Activated CD4-positive, CD25-positive, alpha-beta regulatory T cell treated with anti-CD3 and anti-CD28 coated beads, Interleukin-2, amount 50 U/mL, for 16 hours (primary cell): ENCODE results near the gene HHIP.
"Not testable (repeated sequence)": the region's sequence is repeated elsewhere in the genome, so short reads cannot be mapped to it uniquely, and the experiment has no call there.

Experiments used
- DNase-seq: peaks from one replicate; pipeline ENCODE4 v3.0.0-alpha.2; 2020; ENCODE audit warnings: low read depth, low spot score

The HHIP gene

DNA sequence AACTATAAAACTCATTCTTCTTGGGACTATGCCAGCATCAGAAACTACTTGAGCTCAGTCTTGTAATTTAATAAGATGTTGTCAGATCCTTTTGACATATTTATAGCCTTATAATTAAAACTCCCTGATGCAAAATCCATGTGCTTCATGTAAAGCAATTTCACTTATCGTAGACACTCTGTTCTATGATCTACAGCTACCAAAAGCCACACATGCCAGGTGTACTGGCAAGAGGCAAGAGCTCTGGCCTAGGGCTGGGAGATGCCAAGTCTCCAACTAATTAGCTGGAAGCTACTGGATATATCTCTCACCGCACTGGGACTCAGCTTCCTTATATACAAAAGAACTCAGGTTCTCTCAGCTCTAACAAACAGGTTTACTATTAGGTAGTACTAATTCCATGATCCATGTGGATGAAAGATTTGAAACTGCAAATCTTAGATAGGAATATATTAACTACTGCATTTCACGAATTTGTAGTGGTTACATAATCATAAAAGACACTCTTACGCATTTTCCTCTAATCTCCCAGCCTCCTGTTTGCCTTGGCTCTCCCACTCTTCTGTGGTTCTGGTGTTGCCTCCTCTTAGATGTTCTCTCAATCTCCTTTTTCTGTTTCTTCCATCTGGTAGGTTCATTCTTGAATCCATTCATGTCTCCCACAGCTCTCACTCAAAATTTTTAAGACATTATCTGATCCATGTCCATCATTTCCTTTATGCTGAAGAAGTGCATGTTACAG is 103.0 kb downstream of the HHIP start:
- no peak for DNase-seq

GRCh38 chr4:144750348-144750747 is 104.4 kb downstream of the HHIP start:
- DNase-seq, result no peak

DNA sequence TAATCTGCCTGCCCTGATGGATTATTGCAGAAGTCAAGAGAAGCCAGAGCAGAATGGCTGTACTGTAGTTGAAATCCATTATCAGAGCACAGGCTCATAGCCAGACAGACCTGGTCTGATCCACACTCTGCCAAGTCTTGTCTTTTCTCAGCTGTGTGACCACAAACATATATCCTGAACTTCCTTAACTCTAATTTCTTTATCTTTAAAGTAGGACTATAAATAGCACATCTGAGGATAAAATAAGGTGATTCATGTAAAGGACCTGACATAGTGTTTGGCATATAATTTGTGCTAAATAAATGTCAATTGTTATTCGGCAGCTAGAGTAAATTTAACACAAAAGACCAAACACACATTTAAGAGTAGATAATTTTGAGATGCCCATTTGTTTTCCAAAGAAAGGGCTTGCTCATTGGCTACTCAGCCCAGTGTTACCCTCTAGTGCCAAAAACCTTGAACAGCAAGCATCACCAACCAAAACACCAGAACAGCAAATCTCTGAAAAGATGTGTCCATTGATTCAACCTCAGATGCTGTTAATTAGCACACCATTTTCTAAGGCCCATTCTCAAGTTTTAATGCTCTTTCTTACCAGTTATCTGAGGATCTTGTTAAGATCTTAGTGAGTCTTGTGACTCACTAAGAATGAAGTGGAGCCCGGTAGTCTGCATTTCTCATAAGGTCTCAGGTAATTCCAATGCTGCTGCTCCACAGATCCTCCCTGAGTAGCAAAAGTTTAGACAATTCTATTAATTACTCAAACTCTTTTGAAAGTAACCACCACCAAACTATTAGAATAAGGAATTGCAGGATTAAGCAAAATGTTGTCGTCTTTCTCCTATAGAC is 108.8 kb downstream of the HHIP start:
- no peak for DNase-seq

DNA sequence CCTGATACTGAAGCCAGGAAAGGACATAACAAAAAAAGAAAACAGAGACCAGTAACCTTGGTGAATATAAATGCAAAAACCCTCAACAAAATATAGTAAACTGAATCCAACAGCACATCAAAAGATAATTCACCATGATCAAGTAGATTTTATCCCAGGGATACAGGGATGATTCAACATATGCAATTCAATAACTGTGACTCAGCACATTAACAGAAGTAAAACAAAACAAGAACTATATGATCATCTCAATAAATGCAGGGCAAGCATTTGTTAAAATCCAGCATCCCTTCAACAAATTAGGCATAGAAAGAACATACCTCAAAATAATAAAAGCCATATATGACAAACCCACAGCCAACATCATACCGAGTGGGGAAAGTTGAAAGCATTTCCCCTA is 112.0 kb downstream of the HHIP start:
- DNase-seq, result no peak

GRCh38 chr4:144768809-144769208 is 122.9 kb downstream of the HHIP start:
- not testable (repeated sequence) for DNase-seq

DNA sequence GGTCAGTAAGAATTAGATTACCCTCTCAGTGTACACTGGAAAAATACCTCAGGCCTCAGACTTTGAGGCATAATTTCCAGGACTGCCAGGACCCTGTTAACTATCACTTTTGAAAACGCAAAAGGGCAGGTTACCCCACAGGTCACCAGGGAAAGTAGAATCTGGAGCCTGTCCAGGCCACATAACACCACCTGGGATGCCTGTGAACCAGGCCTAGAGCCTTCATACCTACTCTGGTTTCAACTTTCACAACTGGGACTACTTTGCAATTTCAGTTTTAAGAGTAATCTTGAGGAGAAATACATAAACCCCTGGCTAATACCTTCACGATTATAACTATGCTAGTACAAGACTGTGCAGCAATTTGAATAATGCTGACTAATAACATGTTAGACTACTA is 132.4 kb downstream of the HHIP start:
- no peak for DNase-seq

DNA sequence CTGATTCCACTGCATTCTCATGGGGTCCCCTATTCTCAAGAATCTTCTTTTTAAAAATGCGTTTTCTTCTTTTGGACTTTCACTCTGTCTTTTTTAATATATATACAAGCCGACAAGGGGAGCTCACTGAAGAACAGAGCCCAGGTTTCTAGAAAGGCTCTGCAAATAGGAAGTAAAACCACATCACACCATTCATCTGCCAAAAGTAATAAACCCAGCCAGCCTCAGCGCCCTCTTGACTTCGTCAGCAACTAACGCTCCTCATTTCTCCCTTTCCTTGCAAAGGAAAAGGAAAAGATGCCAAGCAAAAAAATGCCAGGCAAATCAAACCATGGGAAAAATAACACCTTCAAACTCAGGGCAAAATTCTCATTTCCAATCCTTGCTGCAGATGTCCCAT is 136.4 kb downstream of the HHIP start:
- no peak for DNase-seq

- DNase-seq, result no peak
These were observed 140.0 kb downstream of the HHIP start for GRCh38 chr4:144785961-144786360.

DNA sequence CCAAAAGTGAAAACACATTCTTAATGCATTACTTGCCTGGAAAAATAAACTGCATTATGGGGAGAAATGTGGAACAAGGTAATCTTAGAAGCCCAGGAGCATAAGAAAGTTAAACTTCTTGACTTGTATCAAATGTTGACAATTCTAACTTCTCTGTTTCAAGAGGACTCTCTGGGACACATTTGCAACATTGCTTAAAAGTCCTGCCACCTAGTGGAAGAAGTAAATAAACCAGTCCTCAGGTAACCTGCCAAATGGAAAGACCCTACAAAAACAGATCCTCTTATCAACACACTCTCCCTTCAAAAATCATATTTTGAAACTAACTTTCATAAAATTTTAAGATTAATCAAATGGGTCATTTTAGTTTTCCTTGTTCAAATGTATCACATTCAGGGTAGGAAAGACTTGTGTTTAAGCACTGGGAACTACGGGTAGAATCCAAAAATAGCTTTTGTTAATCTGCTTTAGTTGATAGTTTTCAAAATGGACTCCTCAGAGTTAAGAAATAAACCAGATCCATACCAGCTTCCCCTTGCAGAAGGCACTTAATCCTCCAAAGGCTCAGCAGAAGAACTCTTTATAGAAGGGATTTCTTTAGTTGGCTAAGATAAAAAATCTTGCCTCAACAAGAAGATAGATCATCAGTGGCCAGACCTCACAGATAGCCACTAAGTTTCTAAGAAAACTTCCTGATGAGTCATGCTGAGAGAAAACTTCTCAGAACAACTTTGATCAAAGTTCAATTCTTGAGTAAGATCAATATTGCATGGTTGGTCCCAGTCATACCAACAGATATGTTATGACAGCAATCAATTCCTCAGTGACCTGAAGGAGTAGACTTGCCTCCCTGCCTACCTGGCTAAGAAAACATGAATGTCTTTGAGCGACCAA is 141.7 kb downstream of the HHIP start:
- DNase-seq, result no peak

DNA sequence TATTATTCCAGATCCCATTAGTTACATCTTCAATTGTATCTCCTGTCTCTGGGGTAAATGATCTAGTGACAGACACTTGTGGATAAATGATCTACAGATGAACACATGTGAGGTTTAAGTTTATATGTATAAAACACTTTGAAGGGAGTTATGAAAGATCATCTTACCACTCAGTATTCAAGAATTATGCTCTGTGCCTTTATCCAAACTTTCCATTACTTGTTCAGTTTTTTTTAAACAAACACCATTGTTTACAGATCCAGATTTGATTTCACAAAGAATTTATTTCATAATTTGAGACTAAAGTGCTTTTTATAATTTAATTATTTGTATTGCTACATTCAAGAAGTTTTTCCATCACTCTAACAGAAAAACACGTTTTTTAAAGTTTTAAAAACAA is 142.5 kb downstream of the HHIP start:
- DNase-seq, result no peak

- DNase-seq, result not testable (repeated sequence)
These were observed 146.0 kb downstream of the HHIP start for GRCh38 chr4:144791933-144792332.
